ENCODE results near the gene SLC2A8.
A peak's percentile ranks its signal among the peaks of the same experiment; 100 is the strongest.

Gene SLC2A8

GRCh38 chr9:127423476-127423933 is 26.5 kb downstream of the SLC2A8 start:
- Histone ChIP-seq H3K27me3 (ENCODE audit: control insufficient read depth, insufficient read depth, low read length) (no peaks in the 10 kb centered on the region), H3K4me1 (ENCODE audit: control insufficient read depth, insufficient read depth, low read length) (peaks cover 20% of the 10 kb centered on the region), H3K4me3 (ENCODE audit: low read length) (peak overlapping the region; percentile 91), H3K4me2 (ENCODE audit: low read length) (peak overlapping the region; percentile 93), H3K36me3 (ENCODE audit: insufficient read depth, low read length) (peaks cover 2% of the 10 kb centered on the region), H3K9ac (ENCODE audit: low read depth, low read length) (peak overlapping the region; percentile 91), H3K9me3 (replicated peaks; ENCODE audit: low read length) (no peaks in the 10 kb centered on the region)

- Histone ChIP-seq H3K4me1 (ENCODE audit: control insufficient read depth, insufficient read depth, low read length) (peaks cover 20% of the 10 kb centered on the region), H3K4me3 (ENCODE audit: low read length) (peak within 1 kb of the TSS; percentile 91), H3K9ac (ENCODE audit: low read depth, low read length) (peak within 1 kb of the TSS; percentile 91), H3K4me2 (ENCODE audit: low read length) (peak within 1 kb of the TSS; percentile 93), H3K9me3 (replicated peaks; ENCODE audit: low read length) (no peaks in the 10 kb centered on the region), H3K27me3 (ENCODE audit: control insufficient read depth, insufficient read depth, low read length) (no peaks in the 10 kb centered on the region), H3K36me3 (ENCODE audit: insufficient read depth, low read length) (peaks cover 5% of the 10 kb centered on the region)
Observed at GRCh38 chr9:127423934-127424675, 27.1 kb downstream of the SLC2A8 start, which contains the start of gene ZNF79. Gene ZNF79 (plus strand): TSS chr9:127424382. CDS start chr9:127424788, 406 bp downstream.

DNA sequence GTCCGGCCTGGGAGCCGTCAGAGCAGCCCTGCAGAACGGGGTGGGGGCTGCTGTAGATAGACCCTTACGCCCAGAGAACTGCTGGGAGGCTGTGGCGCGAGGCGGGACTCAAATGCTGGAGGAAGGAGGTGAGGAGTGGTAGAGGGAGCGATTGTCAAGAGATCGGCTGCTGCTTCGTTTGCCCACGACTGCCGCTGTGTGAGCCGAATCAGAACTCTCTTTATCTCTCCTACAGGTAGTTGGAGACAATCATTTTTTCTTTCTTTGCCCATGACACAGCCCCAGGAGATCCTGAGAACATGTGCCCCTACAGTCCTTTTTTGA is 27.7 kb downstream of the SLC2A8 start:
- Histone ChIP-seq H3K4me3 (ENCODE audit: low read length) (peak overlapping the region; percentile 91), H3K27me3 (ENCODE audit: control insufficient read depth, insufficient read depth, low read length) (no peaks in the 10 kb centered on the region), H3K9ac (ENCODE audit: low read depth, low read length) (peak overlapping the region; percentile 91), H3K4me1 (ENCODE audit: control insufficient read depth, insufficient read depth, low read length) (peaks cover 20% of the 10 kb centered on the region), H3K4me2 (ENCODE audit: low read length) (peak overlapping the region; percentile 93), H3K36me3 (ENCODE audit: insufficient read depth, low read length) (peaks cover 8% of the 10 kb centered on the region), H3K9me3 (replicated peaks; ENCODE audit: low read length) (no peaks in the 10 kb centered on the region)

GRCh38 chr9:127426756-127427155 is 29.8 kb downstream of the SLC2A8 start:
- Histone ChIP-seq H3K4me2 (ENCODE audit: low read length) (no peak overlapping the region), H3K36me3 (ENCODE audit: insufficient read depth, low read length) (peaks cover 20% of the 10 kb centered on the region), H3K27me3 (ENCODE audit: control insufficient read depth, insufficient read depth, low read length) (no peaks in the 10 kb centered on the region), H3K4me1 (ENCODE audit: control insufficient read depth, insufficient read depth, low read length) (peaks cover 20% of the 10 kb centered on the region), H3K9ac (ENCODE audit: low read depth, low read length) (no peak overlapping the region), H3K9me3 (replicated peaks; ENCODE audit: low read length) (no peaks in the 10 kb centered on the region), H3K4me3 (ENCODE audit: low read length) (no peak overlapping the region)

DNA sequence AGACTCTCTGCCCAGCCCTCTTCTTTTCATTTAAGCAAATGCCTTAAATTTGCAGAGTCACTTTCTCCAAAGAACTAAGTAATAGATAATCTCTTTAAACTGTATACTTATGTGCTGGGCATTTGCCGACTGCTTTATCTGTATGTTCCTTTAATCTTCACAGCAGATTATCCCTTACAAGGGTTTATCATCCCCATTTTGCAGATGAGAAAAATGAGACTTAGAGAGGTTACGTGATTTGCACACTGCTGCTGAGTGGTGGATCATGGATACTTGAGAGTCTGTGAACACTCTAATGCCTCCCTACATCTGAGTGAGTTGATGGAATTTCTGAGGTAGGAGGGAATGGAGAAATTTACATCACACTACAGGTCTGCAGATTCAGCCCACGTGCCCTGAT is 31.4 kb downstream of the SLC2A8 start:
- Histone ChIP-seq H3K9ac (ENCODE audit: low read depth, low read length) (no peak overlapping the region), H3K4me2 (ENCODE audit: low read length) (no peak overlapping the region), H3K4me1 (ENCODE audit: control insufficient read depth, insufficient read depth, low read length) (peaks cover 10% of the 10 kb centered on the region), H3K4me3 (ENCODE audit: low read length) (no peak overlapping the region), H3K36me3 (ENCODE audit: insufficient read depth, low read length) (peaks cover 25% of the 10 kb centered on the region), H3K27me3 (ENCODE audit: control insufficient read depth, insufficient read depth, low read length) (no peaks in the 10 kb centered on the region), H3K9me3 (replicated peaks; ENCODE audit: low read length) (no peaks in the 10 kb centered on the region)

- Histone ChIP-seq H3K27me3 (ENCODE audit: control insufficient read depth, insufficient read depth, low read length) (no peaks in the 10 kb centered on the region), H3K36me3 (ENCODE audit: insufficient read depth, low read length) (peaks cover 43% of the 10 kb centered on the region), H3K4me2 (ENCODE audit: low read length) (no peak overlapping the region)
Observed at GRCh38 chr9:127430415-127430814, 33.4 kb downstream of the SLC2A8 start.

DNA sequence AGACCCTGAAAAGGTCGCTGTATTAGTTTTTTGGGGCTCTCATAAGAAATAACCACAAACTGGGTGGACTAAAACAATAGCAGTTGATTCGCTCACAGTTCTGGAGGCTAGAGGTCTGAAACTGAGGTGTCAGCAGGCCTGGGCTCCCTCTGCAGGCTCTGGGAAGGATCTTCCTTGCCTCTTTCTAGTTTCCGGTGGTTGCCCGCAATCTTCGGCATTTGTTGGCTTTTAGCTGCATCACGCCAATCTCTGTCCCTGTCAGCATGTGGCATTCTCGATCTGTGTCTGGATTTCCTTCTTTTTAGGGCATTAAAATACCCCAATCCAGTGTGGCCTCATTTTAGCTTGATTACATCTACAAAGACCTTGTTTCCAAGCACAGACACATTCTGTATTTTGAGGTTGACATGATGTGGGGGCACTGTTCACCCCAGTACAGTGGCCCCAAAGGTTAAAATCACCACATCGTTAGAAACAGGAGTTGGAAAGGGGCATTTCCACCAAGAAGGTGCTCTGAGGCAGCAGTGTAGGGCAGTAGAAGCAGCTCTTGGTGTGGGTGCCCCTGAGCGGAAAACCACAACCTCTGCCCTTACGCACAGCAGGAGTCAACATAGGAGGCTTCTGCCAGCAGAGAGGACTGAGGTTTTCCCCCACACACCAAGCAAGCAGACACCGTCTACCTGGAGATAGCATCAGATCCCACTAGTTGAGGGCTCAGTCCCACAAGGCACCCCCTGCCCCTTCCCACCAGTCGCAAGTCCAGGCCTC is 40.7 kb downstream of the SLC2A8 start:
- no peaks in the 10 kb centered on the region for H3K9me3 ChIP-seq (replicated peaks; ENCODE audit: low read length)
- H3K27me3 ChIP-seq (ENCODE audit: control insufficient read depth, insufficient read depth, low read length) = no peaks in the 10 kb centered on the region
- peaks cover 72% of the 10 kb centered on the region for H3K36me3 ChIP-seq (ENCODE audit: insufficient read depth, low read length)

More at GRCh38 chr9:127430415-127430814, 33.4 kb downstream of the SLC2A8 start:
- H3K4me3 ChIP-seq (ENCODE audit: low read length) = no peak overlapping the region
- H3K9ac ChIP-seq (ENCODE audit: low read depth, low read length) = no peak overlapping the region
- no peaks in the 10 kb centered on the region for H3K9me3 ChIP-seq (replicated peaks; ENCODE audit: low read length)
- H3K4me1 ChIP-seq (ENCODE audit: control insufficient read depth, insufficient read depth, low read length) = peaks cover 4% of the 10 kb centered on the region

DNA sequence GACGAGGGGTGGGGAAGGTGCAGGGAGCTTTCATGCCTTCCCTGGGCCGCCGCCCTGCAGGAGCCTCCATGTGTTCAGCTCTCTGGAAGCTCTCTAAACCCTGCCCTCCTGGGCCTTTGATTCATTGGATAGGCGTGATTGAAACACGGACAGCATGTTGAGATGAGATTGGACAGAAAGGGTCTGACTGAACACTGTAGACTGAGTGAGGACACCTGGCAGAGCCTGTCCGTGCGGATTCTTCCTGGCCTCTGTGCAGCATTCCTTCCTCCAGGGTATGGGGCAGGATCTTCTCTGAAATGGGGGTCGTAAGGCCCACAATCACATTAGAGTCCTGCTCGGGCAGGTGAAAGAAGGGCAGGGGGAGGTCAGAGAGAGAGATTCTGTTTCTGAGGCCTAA is 41.4 kb downstream of the SLC2A8 start:
- peaks cover 73% of the 10 kb centered on the region for H3K36me3 ChIP-seq (ENCODE audit: insufficient read depth, low read length)
- H3K9me3 ChIP-seq (replicated peaks; ENCODE audit: low read length) = no peaks in the 10 kb centered on the region
- H3K27me3 ChIP-seq (ENCODE audit: control insufficient read depth, insufficient read depth, low read length) = no peaks in the 10 kb centered on the region
- H3K4me1 ChIP-seq (ENCODE audit: control insufficient read depth, insufficient read depth, low read length) = no peaks in the 10 kb centered on the region
- H3K4me3 ChIP-seq (ENCODE audit: low read length) = no peak overlapping the region
- no peak overlapping the region for H3K9ac ChIP-seq (ENCODE audit: low read depth, low read length)
- no peak overlapping the region for H3K4me2 ChIP-seq (ENCODE audit: low read length)

More for the DNA sequence above, 40.7 kb downstream of the SLC2A8 start:
- Histone ChIP-seq H3K9ac (ENCODE audit: low read depth, low read length) (no peak overlapping the region), H3K4me3 (ENCODE audit: low read length) (no peak overlapping the region), H3K4me1 (ENCODE audit: control insufficient read depth, insufficient read depth, low read length) (no peaks in the 10 kb centered on the region), H3K4me2 (ENCODE audit: low read length) (no peak overlapping the region)

- Histone ChIP-seq H3K4me2 (ENCODE audit: low read length) (no peak overlapping the region), H3K9ac (ENCODE audit: low read depth, low read length) (no peak overlapping the region), H3K9me3 (replicated peaks; ENCODE audit: low read length) (peaks cover 24% of the 10 kb centered on the region), H3K36me3 (ENCODE audit: insufficient read depth, low read length) (peaks cover 79% of the 10 kb centered on the region), H3K4me1 (ENCODE audit: control insufficient read depth, insufficient read depth, low read length) (peaks cover 14% of the 10 kb centered on the region), H3K27me3 (ENCODE audit: control insufficient read depth, insufficient read depth, low read length) (no peaks in the 10 kb centered on the region), H3K4me3 (ENCODE audit: low read length) (no peak overlapping the region)
Observed at GRCh38 chr9:127444283-127444920, 47.4 kb downstream of the SLC2A8 start.

- no peak overlapping the region for H3K4me2 ChIP-seq (ENCODE audit: low read length)
- H3K4me1 ChIP-seq (ENCODE audit: control insufficient read depth, insufficient read depth, low read length) = peaks cover 14% of the 10 kb centered on the region
- no peaks in the 10 kb centered on the region for H3K27me3 ChIP-seq (ENCODE audit: control insufficient read depth, insufficient read depth, low read length)
- no peak overlapping the region for H3K4me3 ChIP-seq (ENCODE audit: low read length)
- H3K9ac ChIP-seq (ENCODE audit: low read depth, low read length) = no peak overlapping the region
- H3K36me3 ChIP-seq (ENCODE audit: insufficient read depth, low read length) = peaks cover 83% of the 10 kb centered on the region
- peaks cover 24% of the 10 kb centered on the region for H3K9me3 ChIP-seq (replicated peaks; ENCODE audit: low read length)
Observed at GRCh38 chr9:127444921-127445850, 48.2 kb downstream of the SLC2A8 start.
